NCI-H446 (cell line): ENCODE results near the gene GPR108.
"Not testable (repeated sequence)": the region's sequence is repeated elsewhere in the genome, so short reads cannot be mapped to it uniquely, and the experiment has no call there.

Experiments
- DNase-seq, 2 experiments: peaks; one replicate each; lab custom pipeline; 2025; lab: John Stamatoyannopoulos, UW

The GPR108 gene

GRCh38 chr19:6761053-6761676 is 23.8 kb upstream of the GPR108 start:
- DNase-seq = peak in 1 of 2 experiments; percentile 38

GRCh38 chr19:6760606-6761005 is 23.2 kb upstream of the GPR108 start:
- DNase-seq = no peak

GRCh38 chr19:6754653-6755463 is 17.5 kb upstream of the GPR108 start:
- no peak for DNase-seq

GRCh38 chr19:6754136-6754535 is 16.8 kb upstream of the GPR108 start:
- no peak for DNase-seq

- no peak for DNase-seq
Observed at GRCh38 chr19:6753178-6754031, 16.0 kb upstream of the GPR108 start.

- DNase-seq = no peak
Observed at GRCh38 chr19:6752256-6753177, 15.1 kb upstream of the GPR108 start.

GRCh38 chr19:6751189-6751588 is 13.8 kb upstream of the GPR108 start:
- DNase-seq = no peak

GRCh38 chr19:6750062-6750461 is 12.7 kb upstream of the GPR108 start:
- no peak for DNase-seq

- DNase-seq = not testable (repeated sequence)
Observed at GRCh38 chr19:6748543-6748942, 11.2 kb upstream of the GPR108 start.

GRCh38 chr19:6745965-6746364 is 8.6 kb upstream of the GPR108 start:
- no peak for DNase-seq

GRCh38 chr19:6744381-6745301 is 7.3 kb upstream of the GPR108 start:
- peak in 1 of 2 experiments; percentile 44 for DNase-seq

- DNase-seq = no peak
Observed at GRCh38 chr19:6743714-6744380, 6.5 kb upstream of the GPR108 start.

- DNase-seq = no peak
Observed at GRCh38 chr19:6743066-6743465, 5.7 kb upstream of the GPR108 start.

- no peak for DNase-seq
Observed at GRCh38 chr19:6740589-6741343, 3.4 kb upstream of the GPR108 start.

GRCh38 chr19:6739883-6740588 is 2.7 kb upstream of the GPR108 start:
- DNase-seq = no peak

- peak; percentile 69 to 88 for DNase-seq
Observed at GRCh38 chr19:6739390-6739882, 2.1 kb upstream of the GPR108 start, which contains the start of gene TRIP10. TSS of gene TRIP10 (plus strand) at chr19:6739680. CDS start at chr19:6739762, 82 bp downstream.

GRCh38 chr19:6738787-6739389 is 1.5 kb upstream of the GPR108 start:
- peak in 1 of 2 experiments; percentile 63 for DNase-seq
